KMS-11 (cell line): ENCODE results near the gene PCDH15.

Experiments
- H2AFZ ChIP-seq: fragments of 200-600 bp; sonication (generic); 2 replicates; pipeline ENCODE4 v1.6.1; 2016; ENCODE audit warnings: antibody characterized with exemption, mixed run types, low read depth
- H3K27ac ChIP-seq: fragments of 200-600 bp; sonication (generic); 2 replicates; pipeline ENCODE4 v1.6.1; 2016; ENCODE audit warnings: mild to moderate bottlenecking, mixed run types
- H3K27me3 ChIP-seq: fragments of 200-600 bp; sonication (generic); 2 replicates; pipeline ENCODE4 v1.6.1; 2017; ENCODE audit warnings: mild to moderate bottlenecking, low read depth, mixed run types, moderate library complexity; ENCODE audit not compliant: insufficient read depth
- H3K36me3 ChIP-seq: fragments of 200-600 bp; sonication (generic); 2 replicates; pipeline ENCODE4 v1.6.1; 2017; ENCODE audit warnings: mild to moderate bottlenecking, mixed run types; ENCODE audit not compliant: insufficient read depth
- H3K4me1 ChIP-seq: fragments of 200-600 bp; sonication (generic); 2 replicates; pipeline ENCODE4 v1.6.1; 2016; ENCODE audit warnings: mild to moderate bottlenecking, low read depth, mixed run types; ENCODE audit not compliant: poor library complexity, severe bottlenecking
- H3K4me2 ChIP-seq: fragments of 200-600 bp; sonication (generic); 2 replicates; pipeline ENCODE4 v1.7.0; 2016; ENCODE audit warnings: mild to moderate bottlenecking, mixed run types
- H3K4me3 ChIP-seq: fragments of 200-600 bp; sonication (generic); IDR thresholded peaks from 2 replicates; pipeline ENCODE4 v1.6.1; 2017; ENCODE audit warnings: low read depth, low read length, mixed read lengths; ENCODE audit not compliant: insufficient read depth
- H3K79me2 ChIP-seq: fragments of 200-600 bp; sonication (generic); 2 replicates; pipeline ENCODE4 v1.6.1; 2016; ENCODE audit warnings: low read depth, mixed run types; ENCODE audit not compliant: insufficient read depth
- H3K9ac ChIP-seq: fragments of 200-600 bp; sonication (generic); 2 replicates; pipeline ENCODE4 v1.6.1; 2016; ENCODE audit warnings: mild to moderate bottlenecking, mixed run types
- H4K20me1 ChIP-seq: fragments of 200-600 bp; sonication (generic); 2 replicates; pipeline ENCODE4 v1.6.1; 2016; ENCODE audit warnings: mild to moderate bottlenecking, mixed run types; ENCODE audit not compliant: insufficient read depth
- TF ChIP-seq, protein P1 (sequence below): fragments of 200-600 bp; sonication (generic); conservative IDR thresholded peaks from 2 replicates; pipeline ENCODE4 v1.6.1; 2017; ENCODE audit warnings: low read depth, mild to moderate bottlenecking, antibody characterized with exemption, low read length, moderate library complexity, mixed read lengths

The PCDH15 gene

GRCh38 chr10:54800741-54801421 lies at the start of gene PCDH15:
Gene PCDH15, minus strand, starts transcription at chr10:54801231. Its CDS starts 136,969 bp downstream, at chr10:54664262.
- H3K36me3 ChIP-seq = no peaks in the 10 kb centered on the region
- H4K20me1 ChIP-seq = no peaks in the 10 kb centered on the region
- H3K4me3 ChIP-seq = no peak within 1 kb of the TSS
- H3K4me1 ChIP-seq = peaks cover 34% of the 10 kb centered on the region
- H3K27me3 ChIP-seq = no peaks in the 10 kb centered on the region
- H3K9ac ChIP-seq = peak within 1 kb of the TSS; percentile 12; the same call in 1 of the 2 replicates
- no peaks in the 10 kb centered on the region for H3K79me2 ChIP-seq
- peak within 1 kb of the TSS; percentile 64 for H3K27ac ChIP-seq
- peak within 1 kb of the TSS; percentile 78 for H3K4me2 ChIP-seq
- TF ChIP-seq, protein P1, sequence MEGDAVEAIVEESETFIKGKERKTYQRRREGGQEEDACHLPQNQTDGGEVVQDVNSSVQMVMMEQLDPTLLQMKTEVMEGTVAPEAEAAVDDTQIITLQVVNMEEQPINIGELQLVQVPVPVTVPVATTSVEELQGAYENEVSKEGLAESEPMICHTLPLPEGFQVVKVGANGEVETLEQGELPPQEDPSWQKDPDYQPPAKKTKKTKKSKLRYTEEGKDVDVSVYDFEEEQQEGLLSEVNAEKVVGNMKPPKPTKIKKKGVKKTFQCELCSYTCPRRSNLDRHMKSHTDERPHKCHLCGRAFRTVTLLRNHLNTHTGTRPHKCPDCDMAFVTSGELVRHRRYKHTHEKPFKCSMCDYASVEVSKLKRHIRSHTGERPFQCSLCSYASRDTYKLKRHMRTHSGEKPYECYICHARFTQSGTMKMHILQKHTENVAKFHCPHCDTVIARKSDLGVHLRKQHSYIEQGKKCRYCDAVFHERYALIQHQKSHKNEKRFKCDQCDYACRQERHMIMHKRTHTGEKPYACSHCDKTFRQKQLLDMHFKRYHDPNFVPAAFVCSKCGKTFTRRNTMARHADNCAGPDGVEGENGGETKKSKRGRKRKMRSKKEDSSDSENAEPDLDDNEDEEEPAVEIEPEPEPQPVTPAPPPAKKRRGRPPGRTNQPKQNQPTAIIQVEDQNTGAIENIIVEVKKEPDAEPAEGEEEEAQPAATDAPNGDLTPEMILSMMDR = no peak; the same call in none of the 2 replicates
- H2AFZ ChIP-seq = peak within 1 kb of the TSS; percentile 67

DNA sequence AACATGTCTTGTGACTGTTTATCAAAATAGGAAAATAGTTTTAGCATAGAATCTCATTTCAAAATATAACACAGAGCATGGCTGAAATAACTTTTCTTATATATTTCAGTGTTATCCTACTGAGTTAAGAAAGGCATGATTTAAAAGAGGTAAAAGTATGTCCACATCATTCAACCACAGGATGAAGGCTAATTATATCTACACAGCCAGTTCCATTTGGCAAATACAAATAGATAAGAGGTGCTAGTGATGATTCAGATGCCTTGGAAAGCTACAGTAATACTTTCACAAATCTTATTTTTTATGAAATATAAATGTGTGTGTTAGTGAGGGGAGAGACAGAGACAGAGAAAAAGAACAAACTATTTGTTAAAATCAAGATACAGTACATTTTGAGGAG lies 42.9 kb upstream of the PCDH15 start:
- Histone ChIP-seq H4K20me1 (no peaks in the 10 kb centered on the region), H3K27ac (no peak overlapping the region), H2AFZ (no peak overlapping the region), H3K36me3 (no peaks in the 10 kb centered on the region), H3K4me3 (no peak overlapping the region), H3K9ac (no peak overlapping the region), H3K4me1 (no peaks in the 10 kb centered on the region), H3K79me2 (no peaks in the 10 kb centered on the region), H3K4me2 (no peak overlapping the region), H3K27me3 (no peaks in the 10 kb centered on the region)
- TF ChIP-seq, protein P1 = no peak

- H3K79me2 ChIP-seq = no peaks in the 10 kb centered on the region
- no peak overlapping the region for H3K4me3 ChIP-seq
- no peaks in the 10 kb centered on the region for H4K20me1 ChIP-seq
- H3K27me3 ChIP-seq = no peaks in the 10 kb centered on the region
- no peak overlapping the region for H3K9ac ChIP-seq
- H2AFZ ChIP-seq = no peak overlapping the region
- H3K4me1 ChIP-seq = no peaks in the 10 kb centered on the region
- TF ChIP-seq, protein P1 = no peak
- no peaks in the 10 kb centered on the region for H3K36me3 ChIP-seq
- no peak overlapping the region for H3K27ac ChIP-seq
- H3K4me2 ChIP-seq = no peak overlapping the region
Measured at GRCh38 chr10:54843085-54843646, 42.1 kb upstream of the PCDH15 start.

- no peak overlapping the region for H3K4me2 ChIP-seq
- no peak overlapping the region for H3K27ac ChIP-seq
- H4K20me1 ChIP-seq = no peaks in the 10 kb centered on the region
- H3K27me3 ChIP-seq = no peaks in the 10 kb centered on the region
- TF ChIP-seq, protein P1 = no peak
- peaks cover 38% of the 10 kb centered on the region for H3K4me1 ChIP-seq
- H3K79me2 ChIP-seq = no peaks in the 10 kb centered on the region
- no peak overlapping the region for H3K4me3 ChIP-seq
- no peak overlapping the region for H2AFZ ChIP-seq
- H3K36me3 ChIP-seq = no peaks in the 10 kb centered on the region
- H3K9ac ChIP-seq = no peak overlapping the region
Measured at GRCh38 chr10:54837479-54837878, 36.4 kb upstream of the PCDH15 start.
